HEK293 (cell line): ENCODE measurements around the gene EID2.

Experiments used
- CTCF ChIA-PET: fragments of 350-600 bp; formaldehyde crosslinking; extraction: SDS; loops from one replicate; lab custom pipeline; 2021; ENCODE audit warnings: antibody characterized with exemption; lab: Yijun Ruan, JAX
- POLR2A ChIA-PET: fragments of 300-600 bp; formaldehyde crosslinking; extraction: SDS; loops from one replicate; lab custom pipeline; 2020; ENCODE audit warnings: antibody characterized with exemption, inconsistent platforms; lab: Yijun Ruan, JAX
- H3K27ac ChIP-seq: fragments of 200-500 bp; sonication (Bioruptor generic); 2 replicates; pipeline ENCODE4 v1.5.1; 2014; ENCODE audit warnings: low read depth, low read length, control low read depth, inconsistent platforms; ENCODE audit errors: extremely low read depth
- H3K36me3 ChIP-seq, 2 experiments: fragments of 200-500 bp in 1 of 2; sonication (Bioruptor generic) in 1 of 2; 1 replicate in 1 of 2; 2 replicates in 1 of 2; pipeline ENCODE4 v1.5.1; 2014 to 2017; ENCODE audit warnings: inconsistent platforms in 2 of 2, low read length in 2 of 2; ENCODE audit not compliant: control insufficient read depth in 2 of 2, insufficient read depth in 1 of 2
- H3K4me1 ChIP-seq: fragments of 200-500 bp; sonication (Bioruptor generic); 2 replicates; pipeline ENCODE4 v1.5.1; 2014; ENCODE audit warnings: mild to moderate bottlenecking, low read length, inconsistent platforms; ENCODE audit not compliant: control insufficient read depth, insufficient read depth
- H3K4me3 ChIP-seq: 2 replicates; pipeline ENCODE4 v1.5.1; 2011; ENCODE audit warnings: low read depth, mild to moderate bottlenecking, control low read depth, low read length, moderate library complexity
- H3K9me3 ChIP-seq: fragments of 200-500 bp; sonication (Bioruptor generic); 2 replicates; pipeline ENCODE4 v1.5.1; 2014; ENCODE audit warnings: low read depth, low read length, inconsistent platforms; ENCODE audit not compliant: control insufficient read depth, insufficient read depth
- CTCF ChIP-seq: fragments of 450-650 bp; formaldehyde crosslinking; IDR thresholded peaks from 2 replicates; pipeline ENCODE4 v1.5.1; 2016; ENCODE audit warnings: missing biosample characterization, missing genetic modification characterization
- HOXD13 ChIP-seq: sonication (generic); formaldehyde crosslinking; IDR thresholded peaks from 2 replicates; pipeline ENCODE4 v1.8.0; 2022; ENCODE audit warnings: missing genetic modification reagents, borderline replicate concordance
- KLF9 ChIP-seq: fragments of 450-650 bp; formaldehyde crosslinking; IDR thresholded peaks from 2 replicates; pipeline ENCODE4 v1.5.1; 2016; ENCODE audit warnings: missing biosample characterization, missing genetic modification characterization, low read depth
- PRDM10 ChIP-seq: fragments of 450-650 bp; formaldehyde crosslinking; IDR thresholded peaks from 2 replicates; pipeline ENCODE4 v1.5.1; 2016; ENCODE audit warnings: missing biosample characterization, missing genetic modification characterization
- PRDM4 ChIP-seq: fragments of 450-650 bp; formaldehyde crosslinking; IDR thresholded peaks from 2 replicates; pipeline ENCODE4 v1.5.1; 2017; ENCODE audit warnings: missing biosample characterization, missing genetic modification characterization
- SCRT1 ChIP-seq: fragments of 450-650 bp; formaldehyde crosslinking; IDR thresholded peaks from 2 replicates; pipeline ENCODE4 v1.5.1; 2016; ENCODE audit warnings: missing biosample characterization, missing genetic modification characterization, borderline replicate concordance
- SETDB1 ChIP-seq: IDR thresholded peaks from one replicate; pipeline ENCODE4 v1.6.1; 2017; ENCODE audit warnings: mild to moderate bottlenecking, low read length, moderate library complexity, mixed read lengths; ENCODE audit not compliant: insufficient read length
- TRIM28 ChIP-seq: IDR thresholded peaks from 2 replicates; pipeline ENCODE4 v1.6.1; 2011; ENCODE audit warnings: low read length, control low read depth, borderline replicate concordance
- ZBTB49 ChIP-seq: fragments of 450-650 bp; formaldehyde crosslinking; IDR thresholded peaks from 2 replicates; pipeline ENCODE4 v1.5.1; 2016; ENCODE audit warnings: missing biosample characterization, missing genetic modification characterization, low read depth
- ZNF114 ChIP-seq: fragments of 450-650 bp; formaldehyde crosslinking; IDR thresholded peaks from 2 replicates; pipeline ENCODE4 v1.5.0; 2017; ENCODE audit warnings: missing biosample characterization, missing genetic modification characterization
- ZNF121 ChIP-seq: fragments of 450-650 bp; formaldehyde crosslinking; IDR thresholded peaks from 2 replicates; pipeline ENCODE4 v1.5.1; 2016; ENCODE audit warnings: missing biosample characterization, missing genetic modification characterization
- ZNF174 ChIP-seq: fragments of 450-650 bp; formaldehyde crosslinking; IDR thresholded peaks from 2 replicates; pipeline ENCODE4 v1.5.0; 2017; ENCODE audit warnings: missing biosample characterization, mild to moderate bottlenecking, missing genetic modification characterization
- ZNF394 ChIP-seq: fragments of 450-650 bp; formaldehyde crosslinking; IDR thresholded peaks from 2 replicates; pipeline ENCODE4 v1.5.1; 2016; ENCODE audit warnings: missing biosample characterization, missing genetic modification characterization, mild to moderate bottlenecking, moderate library complexity, borderline replicate concordance
- ZNF398 ChIP-seq: fragments of 450-650 bp; formaldehyde crosslinking; IDR thresholded peaks from 2 replicates; pipeline ENCODE4 v1.5.1; 2017; ENCODE audit warnings: missing biosample characterization, missing genetic modification characterization
- ZNF426 ChIP-seq: fragments of 450-650 bp; formaldehyde crosslinking; IDR thresholded peaks from 2 replicates; pipeline ENCODE4 v1.5.1; 2017; ENCODE audit warnings: missing biosample characterization, missing genetic modification characterization, mild to moderate bottlenecking, inconsistent platforms, moderate library complexity
- ZNF473 ChIP-seq: fragments of 450-650 bp; formaldehyde crosslinking; IDR thresholded peaks from 2 replicates; pipeline ENCODE4 v1.5.1; 2017; ENCODE audit warnings: missing biosample characterization, missing genetic modification characterization
- ZNF544 ChIP-seq: fragments of 450-650 bp; formaldehyde crosslinking; IDR thresholded peaks from 2 replicates; pipeline ENCODE4 v1.5.0; 2017; ENCODE audit warnings: missing biosample characterization, missing genetic modification characterization
- ZNF624 ChIP-seq: fragments of 450-650 bp; formaldehyde crosslinking; IDR thresholded peaks from 2 replicates; pipeline ENCODE4 v1.5.1; 2017; ENCODE audit warnings: missing biosample characterization, missing genetic modification characterization
- ZNF660 ChIP-seq: fragments of 450-650 bp; IDR thresholded peaks from 2 replicates; pipeline ENCODE4 v1.5.1; 2018; ENCODE audit warnings: missing biosample characterization, mild to moderate bottlenecking, missing genetic modification characterization
- ZNF785 ChIP-seq: fragments of 450-650 bp; formaldehyde crosslinking; IDR thresholded peaks from 2 replicates; pipeline ENCODE4 v1.5.1; 2016; ENCODE audit warnings: missing biosample characterization, missing genetic modification characterization

The EID2 gene

GRCh38 chr19:39508629-39509028 lies 31.3 kb downstream of the EID2 start:
- CTCF ChIA-PET = interaction anchor here (0.7 to 3.1 kb wide), 5 partner anchors 8 to 200 kb away, joined by 3 to 25 read pairs (median 4); partner anchors contain the start of genes DLL3 and EID2B
- TF ChIP-seq ZNF121 = peak; percentile 100
- TF ChIP-seq ZNF624 (tag by site-specific recombination) = no peak
- TF ChIP-seq, all 188 proteins: peak for 1
- Histone ChIP-seq H3K4me1 (peaks cover 10% of the 10 kb centered on the region), H3K27ac (no peak overlapping the region), H3K36me3 (peaks cover 0 to 9% of the 10 kb centered on the region in 2 experiments; a peak in 1 of 3 replicates), H3K4me3 (no peak overlapping the region), H3K9me3 (peaks cover 6% of the 10 kb centered on the region)
- POLR2A ChIA-PET = interaction anchor here (1.0 to 2.3 kb wide), 2 partner anchors 10 to 11 kb away, joined by 5 to 7 read pairs; partner anchors contain the start of gene DLL3

- H3K9me3 ChIP-seq = peaks cover 6% of the 10 kb centered on the region
- peaks cover 0 to 9% of the 10 kb centered on the region in 2 experiments; a peak in 1 of 3 replicates for H3K36me3 ChIP-seq
- peak overlapping the region; percentile 45 for H3K4me3 ChIP-seq
- CTCF ChIA-PET = interaction anchor here (0.5 to 3.1 kb wide), 6 partner anchors 10 to 40 kb away, joined by 3 to 25 read pairs (median 7); partner anchors contain the start of genes DLL3 and EID2B
- peak overlapping the region; percentile 58; the same call in 1 of the 2 replicates for H3K27ac ChIP-seq
- H3K4me1 ChIP-seq = peaks cover 10% of the 10 kb centered on the region
- POLR2A ChIA-PET = interaction anchor here (0.6 to 2.4 kb wide), 6 partner anchors 10 to 72 kb away, joined by 3 to 7 read pairs (median 3); partner anchors contain the start of genes DLL3, RPS16, SUPT5H and TIMM50
- TF ChIP-seq TRIM28 = no peak
- TF ChIP-seq ZNF660 = no peak
- no peak for TF ChIP-seq KLF9 (tag by site-specific recombination)
- no peak for TF ChIP-seq ZNF426 (tag by site-specific recombination)
- no peak for TF ChIP-seq HOXD13 (CRISPR knock-in tag)
- peak; percentile 91 for TF ChIP-seq PRDM10
- no peak for TF ChIP-seq ZNF114 (tag by site-specific recombination)
- TF ChIP-seq CTCF = no peak
- TF ChIP-seq ZNF785 (tag by site-specific recombination) = no peak
- no peak for TF ChIP-seq ZBTB49
- TF ChIP-seq ZNF398 = 0 out of 2 replicates have a peak, but pooled peaks have one; percentile 1
- no peak for TF ChIP-seq ZNF394 (tag by site-specific recombination)
- TF ChIP-seq ZNF473 (tag by site-specific recombination) = no peak
- no peak for TF ChIP-seq SCRT1 (tag by site-specific recombination)
- TF ChIP-seq SETDB1 = no peak
- no peak for TF ChIP-seq PRDM4 (tag by site-specific recombination)
- no peak for TF ChIP-seq ZNF544 (tag by site-specific recombination)
- TF ChIP-seq ZNF174 (tag by site-specific recombination) = no peak
Measured at GRCh38 chr19:39507715-39508364, 32.1 kb downstream of the EID2 start.
